Measurements from ENCODE around the gene RNF181. TPM values are rescaled to one million over a fixed set of nuclear protein-coding genes. Genes with fewer than 3 reads are reported as not detected.
A peak's percentile ranks its signal among the peaks of the same experiment; 100 is the strongest.

Gene RNF181
- total and polyA plus RNA-seq, 2 of the 13 experiments (the other 11 are each of a cell fraction or from before 2014, with no cell fraction given) = 224 to 578 TPM

- TF ChIP-seq YY1 (IDR thresholded peaks at IDR 0.05; ENCODE audit: insufficient read depth, insufficient replicate concordance, low read depth, low read length) (peak; percentile 78), AGO1 (IDR thresholded peaks at IDR 0.05; ENCODE audit: low read depth, low read length, poor library complexity, severe bottlenecking) (peak; percentile 84), SNRNP70 (IDR thresholded peaks at IDR 0.05; ENCODE audit: low read depth, low read length) (no peak), NKX3-1 (CRISPR knock-in tag; IDR thresholded peaks at IDR 0.05) (peak; percentile 85), ZNF678 (CRISPR knock-in tag; IDR thresholded peaks at IDR 0.05) (peak; percentile 52; the same call in 1 of the 2 replicates), ZNF710 (CRISPR knock-in tag; IDR thresholded peaks at IDR 0.05; ENCODE audit: borderline replicate concordance) (no peak; the same call in 1 of the 2 replicates), DZIP1 (CRISPR knock-in tag; IDR thresholded peaks at IDR 0.05) (no peak), ZNF512B (CRISPR knock-in tag; IDR thresholded peaks at IDR 0.05; ENCODE audit: borderline replicate concordance) (peak; percentile 94; the same call in 1 of the 2 replicates), RXRA (CRISPR knock-in tag; IDR thresholded peaks at IDR 0.05) (peak; percentile 51), ZNF235 (CRISPR knock-in tag; IDR thresholded peaks at IDR 0.05; ENCODE audit: borderline replicate concordance) (peak; percentile 95; the same call in 1 of the 2 replicates), FOXO4 (CRISPR knock-in tag; conservative IDR thresholded peaks at IDR 0.05) (0 out of 2 replicates have a peak, but pooled peaks have one; percentile 97), PLSCR1 (CRISPR knock-in tag; IDR thresholded peaks at IDR 0.05; ENCODE audit: borderline replicate concordance) (no peak), PLRG1 (conservative IDR thresholded peaks at IDR 0.05) (no peak), MIER2 (CRISPR knock-in tag; IDR thresholded peaks at IDR 0.05) (no peak), MYC (CRISPR knock-in tag; IDR thresholded peaks at IDR 0.05; ENCODE audit: borderline replicate concordance) (peak; percentile 98), HIC2 (CRISPR knock-in tag; IDR thresholded peaks at IDR 0.05; ENCODE audit: low read depth) (no peak; the same call in 1 of the 2 replicates), SALL2 (CRISPR knock-in tag; IDR thresholded peaks at IDR 0.05) (peak; percentile 88)
Observed at GRCh38 chr2:85584354-85584856, 11.1 kb upstream of the RNF181 start, which contains the start of gene VAMP5 (continued).
